Body of pancreas (tissue), 4 donors: ENCODE data around the gene CCDC89. TPM values are rescaled to one million over a fixed set of nuclear protein-coding genes. Genes with fewer than 3 reads are reported as not detected.

ENCODE experiments used
- ATAC-seq: fragments of 150-250 bp; one replicate; pipeline ENCODE4 v1.9.1; 2016
- DNase-seq, 4 donors: peaks; one replicate each; pipeline ENCODE4 v3.0.0-alpha.2; 2019
- H3K27ac ChIP-seq, 4 donors: fragments of 200-600 bp; sonication (generic); 1 replicate in 3 of 4; 2 replicates in 1 of 4; pipeline versions ENCODE4 v1.5.1 to v1.6.1; 2016 to 2019; ENCODE audit warnings: mild to moderate bottlenecking in 1 of 4, mixed read lengths in 1 of 4, moderate library complexity in 1 of 4
- H3K27me3 ChIP-seq, 2 donors: fragments of 200-600 bp; sonication (generic); one replicate each; pipeline ENCODE4 v1.6.0; 2016; ENCODE audit warnings: mild to moderate bottlenecking in 1 of 2
- H3K36me3 ChIP-seq, 2 donors: fragments of 200-600 bp; sonication (generic); replicated peaks in 1 of 2; 2 replicates each; pipeline ENCODE4 v1.5.1; 2016; ENCODE audit warnings: low read depth in 2 of 2; ENCODE audit not compliant: insufficient read depth in 1 of 2
- H3K4me1 ChIP-seq: fragments of 200-600 bp; sonication (generic); one replicate; pipeline ENCODE4 v1.6.0; 2016
- H3K4me3 ChIP-seq, 2 donors: fragments of 200-600 bp; sonication (generic); 1 replicate in 1 of 2; 2 replicates in 1 of 2; pipeline ENCODE4 v1.5.1; 2016 to 2019
- H3K9me3 ChIP-seq, 3 donors: fragments of 200-600 bp; sonication (generic); 1 replicate in 2 of 3; 2 replicates in 1 of 3; pipeline ENCODE4 v1.5.1; 2016
- CTCF ChIP-seq, 7 experiments: fragments of 450-650 bp in 4 of 7; fragments of 200-600 bp in 3 of 7; sonication (generic) in 3 of 7; IDR thresholded peaks; one replicate each; pipeline ENCODE4 v1.5.1; 2016 to 2019; ENCODE audit warnings: antibody characterized with exemption in 7 of 7
- POLR2A ChIP-seq, 3 donors: fragments of 450-650 bp; IDR thresholded peaks; one replicate each; pipeline ENCODE4 v1.6.1; 2016; ENCODE audit warnings: antibody characterized with exemption in 3 of 3, mild to moderate bottlenecking in 2 of 3
- WGBS, 2 donors: methylation state at CpG; one replicate each; pipeline ENCODE4 v1.1.5; 2017; 5-methylcytosine and 5-hydroxymethylcytosine counted together
- intact Hi-C: fragments of 100-400 bp; cut with DNase I; formaldehyde crosslinking; loops from one replicate; pipeline ENCODE4 v1.15.1; 2023
- total RNA-seq, 2 donors: library from RNA; depleted of rRNA; stranded (reverse); fragments of >200 nt; gene quantifications; one replicate each; pipeline ENCODE4 v1.1.0, GENCODE V29; 2016

CCDC89 gene
- total RNA-seq, 2 donors from 2014 or later = not detected

GRCh38 chr11:85709941-85710702 is 24.1 kb upstream of the CCDC89 start:
- H3K36me3 ChIP-seq = no peaks in the 10 kb centered on the region
- no peaks in the 10 kb centered on the region for H3K4me1 ChIP-seq
- no peak for ATAC-seq
- H3K27ac ChIP-seq = no peak overlapping the region
- H3K4me3 ChIP-seq = no peak overlapping the region
- TF ChIP-seq POLR2A (IDR thresholded peaks at IDR 0.05) (no peak), CTCF (IDR thresholded peaks at IDR 0.05) (no peak)
- H3K9me3 ChIP-seq = no peaks in the 10 kb centered on the region
- intact Hi-C loops = no loop called here
- WGBS, 2 donors = 86 to 91% methylated on average over 5 of the region's 5 CpGs
- no peak for DNase-seq
- H3K27me3 ChIP-seq = no peaks in the 10 kb centered on the region

GRCh38 chr11:85705800-85706199 is 19.8 kb upstream of the CCDC89 start:
- intact Hi-C loops = no loop called here
- H3K36me3 ChIP-seq = no peaks in the 10 kb centered on the region
- no peaks in the 10 kb centered on the region for H3K4me1 ChIP-seq
- ATAC-seq (no peak), DNase-seq (no peak)
- no peaks in the 10 kb centered on the region for H3K9me3 ChIP-seq
- H3K4me3 ChIP-seq = no peak overlapping the region
- no peak overlapping the region for H3K27ac ChIP-seq
- peaks cover 0 to 4% of the 10 kb centered on the region in 2 donors for H3K27me3 ChIP-seq
- no peak for TF ChIP-seq POLR2A (IDR thresholded peaks at IDR 0.05)
- no peak for TF ChIP-seq CTCF (IDR thresholded peaks at IDR 0.05)

GRCh38 chr11:85704967-85705366 is 19.0 kb upstream of the CCDC89 start:
- Histone ChIP-seq H3K27me3 (peaks cover 0 to 4% of the 10 kb centered on the region in 2 donors), H3K9me3 (no peaks in the 10 kb centered on the region), H3K36me3 (no peaks in the 10 kb centered on the region), H3K4me3 (no peak overlapping the region), H3K27ac (no peak overlapping the region), H3K4me1 (no peaks in the 10 kb centered on the region)
- no peak for TF ChIP-seq CTCF (IDR thresholded peaks at IDR 0.05)
- no peak for TF ChIP-seq POLR2A (IDR thresholded peaks at IDR 0.05)
- ATAC-seq (no peak), DNase-seq (no peak)
- 94 to 99% methylated on average over 3 of the region's 3 CpGs for WGBS, 2 donors
- intact Hi-C loops = no loop called here

GRCh38 chr11:85699957-85700741 is 14.2 kb upstream of the CCDC89 start:
- TF ChIP-seq CTCF (IDR thresholded peaks at IDR 0.05) (no peak), POLR2A (IDR thresholded peaks at IDR 0.05) (no peak)
- H3K4me3 ChIP-seq = no peak overlapping the region
- intact Hi-C loops = no loop called here
- DNase-seq (no peak), ATAC-seq (no peak)
- H3K27me3 ChIP-seq = peaks cover 0 to 4% of the 10 kb centered on the region in 2 donors
- 75 to 79% methylated on average over 2 of the region's 2 CpGs for WGBS, 2 donors
- H3K36me3 ChIP-seq = no peaks in the 10 kb centered on the region
- H3K27ac ChIP-seq = no peak overlapping the region
- H3K4me1 ChIP-seq = no peaks in the 10 kb centered on the region
- H3K9me3 ChIP-seq = no peaks in the 10 kb centered on the region
